HG03342 (cell line): Measurements from ENCODE around the gene CLDN6.
"Not testable (repeated sequence)": the region's sequence is repeated elsewhere in the genome, so short reads cannot be mapped to it uniquely, and the experiment has no call there.

ENCODE experiments used
- ATAC-seq: cut with Tn5 transposase; IDR thresholded peaks from one replicate; pipeline ENCODE4 v1.9.1; 2021; ENCODE audit warnings: mild to moderate bottlenecking, moderate library complexity; ENCODE audit not compliant: unreplicated experiment

Gene CLDN6

GRCh38 chr16:3052571-3053329, 34.8 kb upstream of the CLDN6 start:
- ATAC-seq = not testable (repeated sequence)

GRCh38 chr16:3051494-3051893, 33.5 kb upstream of the CLDN6 start:
- ATAC-seq = no peak

GRCh38 chr16:3051009-3051408, 33.0 kb upstream of the CLDN6 start:
- no peak for ATAC-seq

- no peak for ATAC-seq
Observed at GRCh38 chr16:3050487-3050886, 32.5 kb upstream of the CLDN6 start.

GRCh38 chr16:3049921-3050481, 32.0 kb upstream of the CLDN6 start:
- ATAC-seq = no peak

GRCh38 chr16:3047387-3047720, 29.4 kb upstream of the CLDN6 start:
- ATAC-seq = no peak

- no peak for ATAC-seq
Observed at GRCh38 chr16:3046641-3047386, 28.8 kb upstream of the CLDN6 start.

- no peak for ATAC-seq
Observed at GRCh38 chr16:3045758-3046640, 28.0 kb upstream of the CLDN6 start, which contains the start of gene MMP25. MMP25 (plus strand) TSS chr16:3046561; CDS start chr16:3046918, 357 bp downstream.

GRCh38 chr16:3044708-3045107, 26.7 kb upstream of the CLDN6 start:
- no peak for ATAC-seq

- ATAC-seq = no peak
Observed at GRCh38 chr16:3042376-3042775, 24.4 kb upstream of the CLDN6 start.

GRCh38 chr16:3038896-3039295, 20.9 kb upstream of the CLDN6 start:
- no peak for ATAC-seq

GRCh38 chr16:3038256-3038655, 20.3 kb upstream of the CLDN6 start:
- ATAC-seq = no peak

- ATAC-seq = no peak
Observed at GRCh38 chr16:3036726-3037315, 18.8 kb upstream of the CLDN6 start, which contains the start of gene BICDL2. BICDL2 (minus strand) TSS chr16:3036944; CDS start chr16:3035496, 1,448 bp downstream.

- no peak for ATAC-seq
Observed at GRCh38 chr16:3035972-3036725, 18.2 kb upstream of the CLDN6 start.

GRCh38 chr16:3035289-3035971, 17.4 kb upstream of the CLDN6 start:
- no peak for ATAC-seq

GRCh38 chr16:3032624-3033023, 14.6 kb upstream of the CLDN6 start:
- no peak for ATAC-seq

- no peak for ATAC-seq
Observed at GRCh38 chr16:3030222-3031212, 12.5 kb upstream of the CLDN6 start.
